ENCODE results near the gene SLC33A1.

GRCh38 chr3:155805802-155806618 is 48.2 kb downstream of the SLC33A1 start, which contains the start of gene C3orf33:
- TF ChIP-seq FOXP2 (optimal IDR thresholded peaks at IDR 0.05; ENCODE audit: borderline replicate concordance, extremely low read depth, extremely low read length, insufficient read depth): no peak
- no peak for TF ChIP-seq REST (IDR thresholded peaks at IDR 0.05; ENCODE audit: insufficient read depth in 1 of 2, low read depth in 2 of 2, low read length in 2 of 2)
- TF ChIP-seq POLR2AphosphoS5 (IDR thresholded peaks at IDR 0.05; ENCODE audit: low read depth, low read length): no peak
